Pancreas (tissue), 10 donors: ENCODE measurements around the gene RANBP10. TPM values are rescaled to one million over a fixed set of nuclear protein-coding genes. Genes with fewer than 3 reads are reported as not detected.

Source experiments
- ATAC-seq, 4 donors: fragments of 200-7000 bp; cut with Tn5 transposase; one replicate each; pipeline versions ENCODE4 v1.8.0 to v1.9.1; 2020; ENCODE audit warnings: mild to moderate bottlenecking in 4 of 4, moderate library complexity in 4 of 4
- DNase-seq, 6 donors: peaks; one replicate each; pipeline ENCODE4 v3.0.0-alpha.2; 2020
- FAIRE-seq: peaks from 2 replicates; lab custom pipeline; 2012; peaks lifted over from hg19 to GRCh38; lab: Jason Lieb, UNC
- H3K27ac ChIP-seq, 4 donors: fragments of 200-600 bp; sonication (generic); 1 replicate in 3 of 4; 2 replicates in 1 of 4; pipeline versions ENCODE4 v1.5.0 to v1.8.0; 2020
- H3K27me3 ChIP-seq, 4 donors: fragments of 200-600 bp; one replicate each; pipeline ENCODE4 v1.8.0; 2021
- H3K36me3 ChIP-seq, 3 donors: fragments of 200-600 bp; sonication (generic) in 1 of 3; one replicate each; pipeline versions ENCODE4 v1.5.0 to v1.8.0; 2020 to 2021
- H3K4me1 ChIP-seq, 3 donors: fragments of 200-600 bp; one replicate each; pipeline ENCODE4 v1.8.0; 2021
- H3K4me3 ChIP-seq, 4 donors: fragments of 200-600 bp; sonication (generic) in 2 of 4; one replicate each; pipeline versions ENCODE4 v1.5.0 to v1.8.0; 2020 to 2021
- H3K9me3 ChIP-seq, 4 donors: fragments of 200-600 bp; one replicate each; pipeline ENCODE4 v1.8.0; 2021
- CTCF ChIP-seq, 4 donors: fragments of 200-600 bp; sonication (generic) in 3 of 4; IDR thresholded peaks; one replicate each; pipeline versions ENCODE4 v1.5.0 to v1.8.0; 2021; ENCODE audit warnings: antibody characterized with exemption in 4 of 4
- WGBS, 2 donors: extraction: QIAGEN DNeasy Blood & Tissue Kit; methylation state at CpG; one replicate each; pipeline ENCODE4 v1.1.7; 2013; 5-methylcytosine and 5-hydroxymethylcytosine counted together
- intact Hi-C, 3 donors: fragments of 100-400 bp; cut with DNase I; formaldehyde crosslinking; loops; one replicate each; pipeline versions ENCODE4 v1.11.1 to v1.14.2; 2022
- polyA plus RNA-seq, 2 donors: library from polyadenylated mRNA; stranded (reverse); fragments of 200-250 nt; gene quantifications; one replicate each; pipeline ENCODE4 v1.2.3, GENCODE V29; 2013
- total RNA-seq, 6 donors: library from RNA; stranded (reverse); fragmentation: NEBNext Ultra II Directional in 4 of 6; extraction: Animal tissue kit (Norgen Biotek cat#: 25700) in 4 of 6; gene quantifications; one replicate each; pipeline versions ENCODE4 v1.2.1 to v1.2.4, GENCODE V29; 2021 to 2023
- donor health status: healthy with polysubstance abuse.
- donor health status: DM: no; HTN: no; CAD: no; lungs with moderate emphysema.
- donor health status: DM: no; HTN: no; CAD: no.
- donor health status: control.
- donor health status: control.
- donor health status: Bipolar disorder and iron deficiency.
- donor health status: DM: yes; HTN: yes; CAD: no.
- donor health status: DM: no; HTN: no; CAD: no.
- donor health status: DM: no; HTN: no; CAD: no.
- donor health status: DM: yes; HTN: yes; CAD: no.

The RANBP10 gene
- total and polyA plus RNA-seq, 8 donors = 8.7 to 15.4 (median 11.6) TPM

DNA sequence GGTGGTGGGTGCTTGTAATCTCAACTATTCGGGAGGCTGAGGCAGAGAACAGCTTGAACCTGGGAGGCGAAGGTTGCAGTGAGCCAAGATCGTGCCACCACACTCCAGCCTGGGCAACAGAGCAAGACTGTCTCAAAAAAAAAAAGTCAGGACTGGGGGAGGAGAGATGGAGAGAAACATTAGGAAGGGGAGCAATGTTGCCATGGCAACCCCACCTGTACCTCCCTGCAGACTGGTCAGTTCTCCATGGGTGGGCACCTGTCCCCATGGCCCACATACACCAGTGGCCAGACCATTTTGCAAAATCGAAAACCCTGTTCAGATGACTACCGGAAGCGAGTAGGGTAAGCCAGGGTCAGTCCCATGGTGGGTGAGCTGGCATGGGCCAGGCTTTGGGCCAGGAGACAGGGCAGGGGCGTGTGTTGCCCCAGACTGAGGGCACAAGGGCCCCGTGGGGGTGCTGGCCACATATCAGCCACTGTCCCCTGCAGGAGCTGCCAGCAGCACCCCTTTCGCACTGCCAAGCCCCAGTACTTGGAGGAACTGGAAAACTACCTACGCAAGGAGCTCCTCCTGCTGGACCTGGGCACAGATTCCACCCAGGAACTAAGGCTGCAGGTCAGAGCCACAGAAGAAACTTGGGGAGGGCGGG, 14.4 kb upstream of the RANBP10 start:
- intact Hi-C loops = loop anchor here in 1 of 3 donors (5.0 to 10.0 kb wide), 2 partner anchors 112 to 214 kb away; partner anchors contain the start of gene CTRL
- FAIRE-seq = no peak

GRCh38 chr16:67814567-67814966, 8.2 kb upstream of the RANBP10 start:
- FAIRE-seq = no peak
- intact Hi-C loops = no loop called here
- H3K4me3 ChIP-seq = no peak overlapping the region
- no peak overlapping the region for H3K27ac ChIP-seq
- no peak for TF ChIP-seq CTCF (IDR thresholded peaks at IDR 0.05)
- no peak for DNase-seq
- no peaks in the 10 kb centered on the region for H3K27me3 ChIP-seq
- WGBS, 2 donors = 82 to 83% methylated on average over 8 of the region's 8 CpGs
- H3K9me3 ChIP-seq = no peaks in the 10 kb centered on the region
- peaks cover 0 to 3% (median 0%) of the 10 kb centered on the region in 3 donors for H3K4me1 ChIP-seq
- H3K36me3 ChIP-seq = no peaks in the 10 kb centered on the region
- no peak for ATAC-seq

More for the DNA sequence above, 14.4 kb upstream of the RANBP10 start:
- TF ChIP-seq CTCF (IDR thresholded peaks at IDR 0.05) = no peak
- Histone ChIP-seq H3K4me1 (peaks cover 0 to 3% (median 0%) of the 10 kb centered on the region in 3 donors), H3K9me3 (no peaks in the 10 kb centered on the region), H3K4me3 (no peak overlapping the region), H3K27me3 (no peaks in the 10 kb centered on the region), H3K36me3 (no peaks in the 10 kb centered on the region), H3K27ac (no peak overlapping the region)
- WGBS, 2 donors = 77 to 85% methylated on average over 11 of the region's 11 CpGs
- ATAC-seq = no peak
- no peak for DNase-seq

- ATAC-seq = no peak
- FAIRE-seq = no peak
- Histone ChIP-seq H3K4me3 (no peak overlapping the region), H3K27ac (no peak overlapping the region), H3K36me3 (no peaks in the 10 kb centered on the region), H3K4me1 (peaks cover 0 to 2% (median 0%) of the 10 kb centered on the region in 3 donors), H3K9me3 (no peaks in the 10 kb centered on the region), H3K27me3 (no peaks in the 10 kb centered on the region)
- DNase-seq = no peak
- intact Hi-C loops = no loop called here
- WGBS, 2 donors = 95 to 96% methylated on average over 1 of the region's 1 CpG
- no peak for TF ChIP-seq CTCF (IDR thresholded peaks at IDR 0.05)
Measured at GRCh38 chr16:67811899-67812298, 5.5 kb upstream of the RANBP10 start.

DNA sequence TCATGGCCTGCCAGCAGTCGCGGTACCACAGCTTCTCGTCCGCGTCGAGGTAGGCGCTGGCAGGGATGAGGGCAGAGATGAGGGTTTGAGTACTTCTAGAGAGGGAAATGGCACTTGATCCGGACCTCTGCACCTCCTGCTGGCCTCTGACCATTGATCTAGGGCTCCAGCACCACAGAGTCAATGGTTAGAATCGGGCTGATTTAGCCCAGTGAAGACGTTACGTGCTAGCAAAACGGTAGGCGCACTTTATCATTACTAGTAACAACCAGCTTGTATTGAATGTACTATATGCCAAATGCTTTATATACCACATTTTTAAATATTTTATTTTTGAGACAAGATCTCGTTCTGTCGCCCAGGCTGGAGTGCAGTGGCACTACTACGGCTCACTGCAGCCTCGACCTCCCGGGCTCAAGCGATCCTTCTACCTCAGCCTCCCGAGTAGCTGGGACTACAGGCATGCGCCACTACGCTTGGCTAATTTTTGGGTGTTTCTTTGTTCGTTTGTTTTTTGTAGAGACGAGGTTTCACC, 855 bp upstream of the RANBP10 start:
- Histone ChIP-seq H3K4me1 (peaks cover 8 to 12% (median 11%) of the 10 kb centered on the region in 3 donors), H3K9me3 (no peaks in the 10 kb centered on the region), H3K27ac (peak overlapping the region; percentile 1 to 82 (median 50)), H3K27me3 (no peaks in the 10 kb centered on the region), H3K36me3 (no peaks in the 10 kb centered on the region), H3K4me3 (peak overlapping the region; percentile 93 to 99 (median 97))
- intact Hi-C loops = no loop called here
- no peak for TF ChIP-seq CTCF (IDR thresholded peaks at IDR 0.05)
- no peak for DNase-seq
- ATAC-seq = peak in 2 of 4 donors; percentile 14 to 19
- 19 to 21% methylated on average over 24 of the region's 24 CpGs for WGBS, 2 donors
- FAIRE-seq = no peak
